GM21528 (cell line): ENCODE measurements around the gene EFNA2.
"Not testable (repeated sequence)": the region's sequence is repeated elsewhere in the genome, so short reads cannot be mapped to it uniquely, and the experiment has no call there.

ENCODE experiments used
- ATAC-seq: cut with Tn5 transposase; IDR thresholded peaks from one replicate; pipeline ENCODE4 v1.9.1; 2021; ENCODE audit warnings: mild to moderate bottlenecking, moderate library complexity; ENCODE audit not compliant: unreplicated experiment, low FRiP score

EFNA2 gene

GRCh38 chr19:1312767-1313694 lies 27.4 kb downstream of the EFNA2 start:
- ATAC-seq = no peak

GRCh38 chr19:1313695-1314613 lies 28.3 kb downstream of the EFNA2 start:
- no peak for ATAC-seq

- no peak for ATAC-seq
Measured at GRCh38 chr19:1315470-1316166, 29.9 kb downstream of the EFNA2 start.

GRCh38 chr19:1316466-1316865 lies 30.8 kb downstream of the EFNA2 start:
- no peak for ATAC-seq

GRCh38 chr19:1317274-1318003 lies 31.8 kb downstream of the EFNA2 start:
- no peak for ATAC-seq

GRCh38 chr19:1318678-1319471 lies 33.2 kb downstream of the EFNA2 start:
- ATAC-seq = no peak

- not testable (repeated sequence) for ATAC-seq
Measured at GRCh38 chr19:1320282-1320650, 34.6 kb downstream of the EFNA2 start.

- ATAC-seq = no peak
Measured at GRCh38 chr19:1321539-1321938, 35.9 kb downstream of the EFNA2 start.

- no peak for ATAC-seq
Measured at GRCh38 chr19:1322198-1322981, 36.7 kb downstream of the EFNA2 start.

- no peak for ATAC-seq
Measured at GRCh38 chr19:1324249-1324805, 38.7 kb downstream of the EFNA2 start.

- no peak for ATAC-seq
Measured at GRCh38 chr19:1324806-1325567, 39.3 kb downstream of the EFNA2 start.

GRCh38 chr19:1325568-1326294 lies 40.1 kb downstream of the EFNA2 start:
- no peak for ATAC-seq

- ATAC-seq = no peak
Measured at GRCh38 chr19:1327125-1327524, 41.5 kb downstream of the EFNA2 start.

- not testable (repeated sequence) for ATAC-seq
Measured at GRCh38 chr19:1332208-1332607, 46.5 kb downstream of the EFNA2 start.

GRCh38 chr19:1336079-1336684 lies 50.5 kb downstream of the EFNA2 start:
- ATAC-seq = no peak

GRCh38 chr19:1340681-1341469 lies 55.2 kb downstream of the EFNA2 start:
- ATAC-seq = no peak
